Stimulated activated CD8-positive, alpha-beta memory T cell treated with anti-CD3 and anti-CD28 coated beads, Interleukin-7, amount 100 ng/mL, for 24 hours (primary cell): ENCODE measurements around the gene PYCARD.
"Not testable (repeated sequence)": the region's sequence is repeated elsewhere in the genome, so short reads cannot be mapped to it uniquely, and the experiment has no call there.

Source experiments
- DNase-seq: peaks from one replicate; pipeline ENCODE4 v3.0.0-alpha.2; 2020; ENCODE audit warnings: low read depth

The PYCARD gene

DNA sequence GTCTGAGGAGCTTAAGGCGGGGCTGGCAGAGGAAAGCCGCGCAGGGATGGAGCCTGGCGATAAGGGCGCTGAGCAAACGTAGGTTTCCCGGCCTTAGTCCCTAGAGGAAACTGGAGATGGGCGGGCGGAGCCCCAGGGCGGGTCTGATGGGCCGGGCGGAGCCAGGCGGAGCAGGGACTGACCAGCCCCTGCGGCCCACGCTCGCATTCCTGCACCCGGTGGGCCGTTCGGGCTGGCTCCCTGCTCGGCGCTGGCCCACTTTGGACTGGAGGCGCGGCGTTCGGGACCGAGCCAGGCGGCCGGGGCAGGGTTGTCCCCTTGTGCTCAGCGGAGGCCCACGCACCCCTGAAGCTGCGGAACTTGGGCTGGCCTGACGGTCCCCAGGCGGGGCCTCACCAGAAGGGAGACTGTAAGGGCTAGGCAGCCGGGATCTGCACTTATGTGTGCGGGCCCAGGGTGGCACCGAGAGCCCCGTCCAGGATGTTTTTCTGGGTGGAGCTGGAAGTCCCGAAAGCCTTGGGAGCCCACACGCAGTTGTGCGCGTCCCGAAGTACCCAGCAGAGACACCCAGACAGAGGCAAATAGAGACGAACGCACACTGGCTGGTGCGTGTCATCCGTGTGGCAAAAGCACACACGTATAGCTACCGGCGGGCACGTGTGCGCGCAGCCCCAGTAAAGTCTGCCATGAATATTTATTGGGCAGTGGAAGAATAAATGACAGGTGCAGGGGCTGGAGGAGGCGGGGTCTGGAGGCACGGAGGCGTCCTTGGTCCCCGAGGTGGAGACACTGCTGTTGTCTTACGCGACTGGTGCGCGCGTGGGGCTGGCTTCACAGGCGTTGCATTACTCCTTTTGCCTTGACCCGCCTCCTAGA, 13.0 kb upstream of the PYCARD start:
- no peak for DNase-seq

DNA sequence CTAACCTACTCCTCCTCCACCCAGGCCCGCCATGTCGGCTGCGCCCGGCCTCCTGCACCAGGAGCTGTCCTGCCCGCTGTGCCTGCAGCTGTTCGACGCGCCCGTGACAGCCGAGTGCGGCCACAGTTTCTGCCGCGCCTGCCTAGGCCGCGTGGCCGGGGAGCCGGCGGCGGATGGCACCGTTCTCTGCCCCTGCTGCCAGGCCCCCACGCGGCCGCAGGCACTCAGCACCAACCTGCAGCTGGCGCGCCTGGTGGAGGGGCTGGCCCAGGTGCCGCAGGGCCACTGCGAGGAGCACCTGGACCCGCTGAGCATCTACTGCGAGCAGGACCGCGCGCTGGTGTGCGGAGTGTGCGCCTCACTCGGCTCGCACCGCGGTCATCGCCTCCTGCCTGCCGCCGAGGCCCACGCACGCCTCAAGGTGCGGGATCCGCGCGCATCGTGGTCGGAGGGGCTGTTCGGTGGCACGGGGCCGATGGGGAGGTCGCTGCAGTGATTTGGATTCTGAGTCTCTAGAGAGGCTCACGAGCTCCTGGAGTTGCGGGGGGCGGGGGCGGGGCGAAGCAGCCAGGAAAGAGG, 12.2 kb upstream of the PYCARD start:
- no peak for DNase-seq

DNA sequence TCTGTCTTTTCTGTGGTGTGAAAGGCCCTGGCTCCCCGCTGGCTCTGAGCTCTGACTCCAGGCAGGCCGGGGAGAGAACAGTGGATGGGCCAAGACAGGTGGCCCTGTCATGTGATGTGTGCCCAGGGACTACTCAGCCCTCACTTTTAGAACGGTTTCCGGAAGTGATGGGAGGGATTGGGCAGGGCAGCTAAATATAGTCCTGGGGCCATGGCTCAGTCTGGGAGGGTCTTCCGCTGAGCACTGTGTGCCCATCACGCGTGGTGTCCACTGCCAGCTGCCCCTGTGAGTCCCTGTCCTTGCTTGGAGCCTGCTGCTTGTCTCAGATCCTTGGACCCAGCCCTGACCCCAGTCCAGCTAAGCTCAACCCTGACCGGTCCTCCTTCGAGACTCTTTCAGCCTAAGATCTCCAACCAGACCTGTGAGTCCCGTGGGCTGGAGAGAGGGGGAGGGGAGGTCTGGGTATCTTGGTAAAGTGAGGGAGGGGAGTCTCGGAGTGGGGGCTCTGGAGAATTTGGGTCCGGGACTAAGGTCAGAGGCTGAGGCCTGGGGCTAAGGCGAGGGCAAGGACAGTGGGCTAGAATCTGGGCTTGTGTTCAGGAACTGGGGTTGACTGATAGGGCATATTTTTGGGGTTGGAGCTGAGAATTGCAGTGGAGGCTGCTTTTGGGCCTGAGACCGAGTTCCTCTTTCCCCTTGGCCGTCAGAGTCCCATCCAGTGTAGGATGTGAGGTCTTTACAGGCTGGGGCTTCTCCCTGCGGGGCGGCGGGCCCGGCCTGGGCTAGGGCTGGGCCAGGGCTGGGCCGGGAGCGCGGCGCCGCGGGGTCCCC, 11.5 kb upstream of the PYCARD start, which contains the start of gene TRIM72:
TRIM72 (plus strand) TSS at position 243 of the 831 bp plus-strand sequence. CDS start 620 bp downstream, outside the sequence.
- DNase-seq = no peak

DNA sequence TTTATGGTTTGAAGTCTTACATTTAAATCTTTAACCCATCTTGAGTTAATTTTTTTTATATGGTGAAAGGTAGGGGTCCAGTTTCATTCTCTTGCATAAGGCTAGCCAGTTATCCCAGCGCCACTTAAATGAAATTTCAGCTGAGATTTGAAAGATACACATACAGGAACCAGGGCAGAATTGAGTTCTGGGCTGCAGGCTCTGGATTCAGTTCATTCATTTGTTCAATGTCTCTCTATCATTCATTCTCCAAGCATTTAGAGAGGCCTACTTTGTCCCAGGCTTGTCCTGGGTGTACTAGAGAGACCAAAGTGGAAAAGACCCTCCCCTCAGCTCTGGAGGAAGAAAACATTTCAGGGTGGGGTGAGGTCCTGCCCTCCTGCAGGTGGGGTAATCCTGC, 10.8 kb upstream of the PYCARD start:
- no peak for DNase-seq

DNA sequence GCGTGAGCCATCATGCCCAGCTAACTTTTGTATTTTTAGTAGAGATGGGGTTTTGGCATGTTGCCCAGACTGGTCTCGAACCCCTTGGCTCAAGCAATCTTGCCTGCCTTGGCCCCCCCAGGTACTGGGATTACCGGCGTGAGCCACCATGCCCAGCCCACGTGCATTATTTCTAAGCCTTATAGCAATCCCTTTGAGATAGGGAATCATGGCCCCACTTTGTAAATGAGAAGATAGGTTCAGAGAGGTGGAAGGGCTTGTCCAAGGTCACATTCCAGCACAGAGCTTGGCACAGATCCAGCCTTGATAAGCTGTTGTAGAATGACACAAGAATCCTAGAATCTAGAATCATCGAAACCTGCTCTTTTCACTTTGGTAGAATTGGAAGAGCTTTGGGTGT, 4.2 kb upstream of the PYCARD start:
- DNase-seq = no peak

DNA sequence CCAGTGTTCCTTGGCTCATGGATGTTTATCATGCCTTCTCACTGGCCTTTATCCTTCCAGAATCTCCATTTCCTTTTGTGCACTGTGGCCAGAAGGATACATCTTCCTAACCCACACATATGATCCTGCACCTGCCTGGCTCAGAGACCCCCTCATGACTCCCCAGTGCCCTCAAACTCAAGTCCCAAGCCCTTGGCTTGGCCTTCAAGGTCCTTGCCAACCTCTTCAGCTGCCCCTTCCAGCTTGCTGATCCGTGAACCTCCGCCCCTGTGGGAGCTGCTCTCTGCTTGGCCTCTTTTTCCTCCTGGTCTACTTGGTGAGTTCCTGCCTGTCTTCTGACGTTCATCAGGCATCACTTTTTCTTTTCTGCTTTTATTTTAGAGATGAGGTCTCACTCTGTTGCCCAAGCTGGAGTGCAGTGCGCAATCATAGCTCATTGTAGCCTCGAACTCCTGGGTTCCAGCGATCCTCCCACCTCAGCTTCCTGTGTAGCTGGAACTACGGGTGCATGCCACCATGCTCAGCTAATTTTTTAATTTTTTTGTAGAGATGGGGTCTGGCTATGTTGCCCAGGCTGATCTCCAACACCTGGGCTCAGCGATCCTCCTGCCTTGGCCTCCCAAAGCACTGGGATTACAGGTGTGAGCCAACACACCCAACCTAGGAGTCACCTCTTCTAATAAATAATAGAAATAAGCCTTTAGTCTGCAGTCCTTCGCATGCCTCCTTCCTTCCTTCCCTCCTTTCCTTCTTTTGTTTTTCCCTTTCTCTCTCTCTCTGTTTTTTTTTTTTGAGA, 2.5 kb upstream of the PYCARD start:
- no peak for DNase-seq

DNA sequence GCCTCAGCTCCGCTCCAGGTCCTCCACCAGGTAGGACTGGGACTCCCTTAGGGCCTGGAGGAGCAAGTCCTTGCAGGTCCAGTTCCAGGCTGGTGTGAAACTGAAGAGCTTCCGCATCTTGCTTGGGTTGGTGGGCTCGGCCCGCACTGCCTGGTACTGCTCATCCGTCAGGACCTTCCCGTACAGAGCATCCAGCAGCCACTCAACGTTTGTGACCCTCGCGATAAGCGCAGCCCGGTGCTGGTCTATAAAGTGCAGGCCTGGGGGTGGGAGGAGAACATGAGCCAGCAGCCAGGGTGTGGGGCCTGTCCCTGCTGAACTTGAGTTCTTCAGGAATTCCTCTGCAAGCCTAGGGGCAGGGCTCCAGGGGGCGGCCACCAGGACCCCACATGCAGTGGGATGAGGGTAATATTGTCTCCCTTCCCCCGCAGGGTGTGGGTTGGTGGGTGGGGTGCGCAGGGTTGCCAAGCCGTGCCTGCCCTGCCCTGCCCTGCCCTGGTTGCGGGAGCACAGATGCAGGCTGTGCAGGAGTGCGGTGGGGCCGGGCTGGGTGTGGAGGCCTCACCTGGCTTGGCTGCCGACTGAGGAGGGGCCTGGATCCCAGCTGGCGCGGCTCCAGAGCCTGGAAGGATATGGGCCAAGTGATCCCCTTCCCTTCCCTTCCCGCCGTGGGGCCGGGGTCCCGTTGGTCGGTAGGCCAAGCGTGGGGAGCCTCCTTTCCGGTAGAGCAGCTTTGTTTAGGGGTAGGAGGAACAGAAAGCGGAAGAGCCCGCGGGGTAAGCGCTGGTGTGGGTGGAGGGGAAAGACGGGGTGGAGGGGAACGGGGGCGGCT, 762 bp downstream of the PYCARD start:
- no peak for DNase-seq

DNA sequence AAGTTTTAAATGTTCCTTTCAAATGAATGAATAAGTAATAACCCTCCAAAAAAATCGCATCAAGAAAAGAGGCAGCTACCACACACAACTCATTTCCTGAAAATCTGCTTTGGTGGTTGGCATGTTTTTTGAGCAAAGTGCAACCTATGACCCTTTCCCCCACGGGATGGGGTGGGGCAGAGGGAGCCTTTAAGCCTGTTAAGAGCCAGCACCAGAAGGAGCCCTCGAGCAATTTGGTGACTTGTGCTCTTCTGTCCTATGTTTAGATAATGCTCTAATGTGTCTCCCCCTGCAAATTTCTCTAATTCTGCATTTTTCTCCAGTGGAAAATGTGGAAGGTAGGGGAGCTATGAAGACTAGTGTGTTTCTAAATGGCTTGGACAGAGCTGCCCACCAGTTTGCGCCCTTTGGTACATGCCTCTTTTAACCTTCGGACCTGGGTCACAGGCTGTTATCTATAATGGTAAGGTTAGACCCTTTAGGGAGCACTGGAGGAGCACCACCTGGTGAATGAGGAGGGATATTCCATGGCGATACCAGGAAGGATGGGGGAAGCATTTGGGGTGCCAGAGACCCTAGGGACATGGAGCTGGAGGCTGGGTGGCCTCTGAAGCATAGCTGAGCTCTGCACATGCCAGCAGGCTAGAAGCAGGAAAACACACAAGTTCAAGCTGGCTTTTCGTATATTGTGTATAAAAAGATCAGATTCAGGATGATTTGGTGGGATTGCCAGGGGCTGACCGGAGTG, 1.6 kb downstream of the PYCARD start:
- DNase-seq = no peak

DNA sequence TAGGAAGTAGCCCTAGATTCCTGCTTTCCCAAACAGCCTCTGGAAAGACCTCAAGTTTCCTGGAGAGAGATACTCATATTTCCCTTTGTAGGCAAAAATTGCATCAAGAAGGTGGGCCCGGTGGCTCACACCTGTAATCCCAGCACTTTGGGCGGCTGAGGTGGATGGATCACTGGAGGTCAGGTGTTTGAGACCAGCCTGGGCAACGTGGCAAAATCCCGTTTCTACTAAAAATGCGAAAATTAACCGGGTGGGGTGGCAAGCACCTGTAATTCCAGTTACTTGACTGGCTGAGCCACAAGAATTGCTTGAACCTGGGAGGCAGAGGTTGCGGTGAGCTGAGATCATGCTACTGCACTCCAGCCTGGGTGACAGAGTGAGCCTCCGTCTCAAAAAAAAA, 2.4 kb downstream of the PYCARD start:
- DNase-seq = not testable (repeated sequence)

DNA sequence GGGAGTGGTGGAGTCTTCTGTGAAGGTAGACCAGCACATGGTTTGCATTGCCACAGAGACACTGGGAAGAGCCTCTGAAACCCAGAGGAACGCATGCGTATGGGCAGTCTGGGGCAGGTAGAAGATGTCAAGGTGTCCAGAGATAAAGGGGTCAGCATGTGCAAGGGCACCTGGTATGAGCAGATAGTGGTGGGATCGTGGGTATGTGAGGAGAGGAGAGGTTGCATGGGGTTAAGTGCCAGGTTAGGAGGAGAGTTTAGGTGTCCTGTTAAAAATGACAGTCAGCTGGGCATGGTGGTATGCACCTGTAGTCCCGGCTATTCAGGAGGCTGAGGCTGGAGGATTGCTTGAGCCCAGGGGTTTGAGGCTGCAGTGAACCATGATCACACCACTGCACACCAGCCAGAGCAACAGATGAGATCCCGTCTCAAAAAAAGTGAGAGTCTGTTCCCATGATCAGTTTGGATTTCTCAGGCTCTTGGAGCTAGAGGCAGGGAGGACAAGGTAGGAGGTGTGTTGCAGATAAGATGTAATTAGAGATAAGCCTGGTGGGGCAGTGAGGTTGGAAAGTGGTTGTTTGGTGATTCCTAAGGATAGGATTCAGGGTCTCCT, 3.0 kb downstream of the PYCARD start:
- DNase-seq = no peak

DNA sequence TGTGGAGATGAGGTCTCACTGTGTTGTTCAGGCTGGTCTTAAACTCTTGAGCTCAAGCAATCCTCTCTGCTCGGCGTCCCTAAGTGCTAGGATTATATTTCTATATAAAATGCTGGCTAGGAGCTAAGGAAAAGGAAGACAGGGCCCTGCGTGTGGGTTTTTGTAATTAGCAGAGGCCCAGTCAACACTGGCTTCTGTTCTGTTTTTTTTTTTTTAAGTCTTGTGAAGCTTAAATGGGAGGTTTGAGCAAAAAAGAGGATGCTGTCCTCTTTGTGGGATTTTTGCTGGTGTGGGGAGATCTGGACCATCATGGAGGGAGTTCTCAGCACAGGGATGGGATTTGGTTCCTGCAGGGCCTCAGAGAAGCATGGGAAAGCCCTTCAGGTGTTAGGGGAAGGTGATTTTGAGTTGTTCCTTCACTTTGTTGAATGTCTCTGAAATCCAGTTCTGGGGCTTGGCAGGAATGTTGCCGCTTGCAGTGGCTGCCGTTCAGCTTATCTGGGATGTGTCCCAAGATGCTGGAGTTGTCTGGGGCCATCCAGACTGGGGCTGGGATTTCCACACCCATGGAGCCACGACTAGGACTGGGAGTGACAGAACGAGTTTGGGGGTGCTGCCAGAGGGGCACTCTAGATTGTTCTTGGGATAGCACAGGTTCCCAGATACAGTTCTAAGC, 4.2 kb downstream of the PYCARD start:
- no peak for DNase-seq

DNA sequence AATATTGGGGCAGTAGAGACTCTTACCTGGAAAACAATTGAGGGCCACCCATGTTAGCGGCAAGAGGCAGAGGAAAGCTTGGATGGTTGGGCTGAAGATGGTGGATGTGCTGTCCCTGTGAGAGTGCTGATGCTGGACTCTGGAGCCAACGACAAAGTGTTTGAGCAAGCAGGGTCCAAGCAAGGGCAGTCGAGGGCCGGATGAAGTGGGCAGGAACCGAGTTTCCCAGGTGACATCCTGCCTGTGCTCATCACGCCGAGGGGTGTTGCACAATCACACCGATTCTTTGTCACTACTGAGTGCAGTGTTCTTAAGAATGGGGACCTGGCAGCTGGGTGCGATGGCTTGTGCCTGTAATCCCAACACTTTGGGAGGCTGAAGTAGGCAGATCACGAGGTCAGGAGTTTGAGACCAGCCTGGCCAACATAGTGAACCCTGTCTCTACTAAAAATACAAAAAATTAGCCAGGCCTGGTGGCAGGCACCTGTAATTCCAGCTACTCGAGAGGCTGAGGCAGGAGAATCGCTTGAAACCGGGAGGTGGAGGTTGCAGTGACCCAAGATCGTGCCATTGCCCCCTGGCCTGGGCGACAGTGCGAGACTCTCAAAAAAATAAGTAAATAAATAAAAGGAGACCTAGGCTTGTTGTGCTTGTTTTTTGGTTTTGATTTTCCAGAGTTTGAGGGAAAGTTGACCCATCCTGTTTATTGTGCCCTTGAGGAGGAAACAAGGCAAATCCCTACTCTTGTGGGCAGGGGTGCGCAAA, 6.1 kb downstream of the PYCARD start:
- DNase-seq = no peak

DNA sequence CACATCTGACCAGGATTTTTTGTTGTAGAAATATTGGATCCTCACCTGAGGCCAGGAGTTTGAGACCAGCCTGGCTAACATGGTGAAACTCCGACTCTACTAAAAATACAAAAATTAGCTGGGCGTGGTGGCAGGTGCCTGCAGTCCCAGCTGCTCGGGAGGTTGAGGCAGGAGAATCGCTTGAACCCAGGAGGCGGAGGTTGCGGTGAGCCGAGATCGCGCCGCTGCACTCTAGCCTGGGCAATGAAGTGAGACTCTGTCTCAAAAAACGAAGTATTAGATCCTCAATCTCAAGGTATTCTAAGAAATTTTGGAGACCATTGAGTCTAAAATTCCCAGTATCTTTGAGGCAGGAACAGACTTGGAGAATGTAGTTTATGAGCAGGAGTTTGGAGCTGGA, 6.7 kb downstream of the PYCARD start:
- not testable (repeated sequence) for DNase-seq

DNA sequence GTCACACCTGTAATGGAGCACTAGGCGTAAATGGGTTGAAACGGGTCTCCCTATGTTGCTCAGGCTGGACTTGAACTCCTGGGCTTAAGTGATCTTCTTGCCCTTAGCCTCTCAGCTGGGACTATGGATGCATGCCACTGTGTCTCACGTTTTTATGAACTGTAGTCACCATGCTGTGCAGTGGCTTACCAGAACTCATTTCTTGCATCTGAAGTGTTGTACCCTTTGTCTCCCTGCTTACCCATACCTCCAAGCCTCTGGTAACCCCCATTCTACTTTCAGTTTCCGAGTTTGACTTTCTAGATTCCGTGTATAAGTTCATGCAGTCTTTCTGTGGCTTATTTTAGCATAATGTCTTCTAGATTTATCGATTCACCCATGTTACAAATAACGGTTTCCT, 7.7 kb downstream of the PYCARD start:
- DNase-seq = no peak

DNA sequence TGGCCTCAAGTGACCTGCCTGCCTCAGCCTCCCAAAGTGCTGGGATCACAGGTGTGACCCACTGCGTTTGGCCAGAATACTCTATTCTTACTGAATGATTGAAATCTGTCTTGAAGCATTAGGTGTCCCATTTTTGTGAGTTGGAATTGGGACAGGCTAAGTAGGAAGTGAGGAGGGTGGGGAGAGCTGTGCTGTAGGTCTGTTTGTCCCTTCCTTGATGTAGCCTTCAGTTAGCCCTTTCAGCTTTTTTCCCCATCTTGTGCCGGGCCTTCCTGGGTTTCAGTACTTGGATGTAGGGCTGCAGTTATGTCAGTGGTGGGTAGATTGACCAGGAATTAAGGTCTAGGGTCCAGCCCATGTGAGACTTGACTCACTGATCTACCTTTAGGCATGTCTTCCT, 8.7 kb downstream of the PYCARD start:
- DNase-seq = no peak

DNA sequence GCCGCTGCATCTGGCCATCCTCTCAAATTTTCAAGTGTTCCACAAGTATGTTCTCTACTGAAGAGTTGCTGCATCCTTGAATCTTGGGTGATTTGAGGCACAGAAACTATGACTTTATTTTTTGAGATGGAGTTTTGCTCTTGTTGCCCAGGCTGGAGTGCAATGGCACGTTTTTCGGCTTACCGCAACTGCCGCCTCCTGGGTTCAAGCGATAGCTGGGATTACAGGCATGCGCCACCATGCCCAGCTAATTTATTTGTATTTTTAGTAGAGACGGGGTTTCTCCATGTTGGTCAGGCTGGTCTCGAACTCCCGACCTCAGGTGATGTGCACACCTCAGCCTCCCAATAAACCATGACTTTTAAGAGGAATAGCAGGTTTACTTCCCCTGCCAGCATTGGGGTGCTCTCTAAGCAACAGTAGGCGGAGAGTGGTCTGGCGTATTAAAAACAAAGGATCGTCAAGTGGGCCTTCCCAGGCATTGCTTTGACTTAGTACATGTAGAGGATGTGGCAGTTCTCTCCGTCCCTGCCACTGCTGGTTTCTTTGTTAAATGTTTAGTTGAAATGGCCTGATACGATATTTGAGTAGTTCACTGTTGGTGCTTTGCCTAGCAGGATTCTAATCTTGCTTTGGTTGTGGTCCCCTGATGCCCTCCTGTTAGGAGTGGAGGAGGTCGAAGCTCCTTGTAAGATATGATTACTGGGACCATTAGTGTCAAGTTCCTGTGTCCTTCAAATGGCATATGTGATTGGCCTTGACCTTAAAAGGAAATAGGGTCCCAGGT, 9.5 kb downstream of the PYCARD start:
- DNase-seq = no peak

DNA sequence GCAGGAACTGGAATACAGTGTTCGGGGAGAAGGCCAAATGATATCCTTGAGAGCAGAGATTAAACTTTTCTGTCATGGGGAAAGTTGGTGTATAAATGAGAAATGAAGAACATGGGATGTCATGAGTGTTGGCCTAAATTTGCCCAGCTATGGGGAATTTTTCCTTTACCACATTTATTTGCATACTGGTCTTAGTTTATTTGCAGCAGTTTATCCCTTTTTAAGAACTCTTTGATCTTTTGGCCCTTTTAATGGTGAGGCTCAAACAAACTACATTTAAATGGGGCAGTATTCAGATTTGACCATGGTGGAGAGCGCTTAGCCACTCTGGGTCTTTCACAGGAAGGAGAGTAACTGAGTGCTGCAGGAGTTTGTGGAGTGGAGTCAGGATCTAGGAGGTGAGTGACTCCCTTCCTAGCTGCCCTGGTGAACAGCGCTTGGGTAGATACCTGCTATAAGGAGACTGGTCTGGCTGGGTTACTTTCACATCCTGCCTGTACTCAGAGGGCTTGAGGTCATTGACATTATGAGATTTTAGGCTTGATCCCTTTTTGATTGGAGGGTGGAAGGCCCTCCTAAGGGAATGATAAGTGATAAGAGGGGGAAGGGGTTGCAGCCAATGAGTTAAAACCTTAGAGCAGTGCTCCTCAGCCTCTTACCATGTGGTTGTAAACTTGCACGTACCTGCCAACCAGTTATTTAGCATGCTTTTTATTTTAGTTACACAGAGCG, 10.7 kb downstream of the PYCARD start:
- no peak for DNase-seq
